Muscle layer of colon (tissue), 2 donors: ENCODE data around the gene NRP1.
A peak's percentile ranks its signal among the peaks of the same experiment; 100 is the strongest.

Experiments used
- H3K27ac ChIP-seq: one replicate; pipeline ENCODE4 v1.7.0; 2013; ENCODE audit warnings: low read depth, mild to moderate bottlenecking, low read length, moderate library complexity
- H3K27me3 ChIP-seq, 2 donors: one replicate each; pipeline ENCODE4 v1.7.0; 2013; ENCODE audit warnings: low read length in 2 of 2, mild to moderate bottlenecking in 2 of 2; ENCODE audit not compliant: insufficient read depth in 2 of 2, control insufficient read depth in 1 of 2
- H3K36me3 ChIP-seq: one replicate; pipeline ENCODE4 v1.7.0; 2013; ENCODE audit warnings: mild to moderate bottlenecking, low read length; ENCODE audit not compliant: insufficient read depth
- H3K4me1 ChIP-seq: one replicate; pipeline ENCODE4 v1.7.0; 2013; ENCODE audit warnings: mild to moderate bottlenecking, low read length; ENCODE audit not compliant: insufficient read depth
- H3K4me3 ChIP-seq, 2 donors: one replicate each; pipeline ENCODE4 v1.7.0; 2013; ENCODE audit warnings: low read length in 2 of 2, low read depth in 1 of 2, mild to moderate bottlenecking in 1 of 2, moderate library complexity in 1 of 2
- H3K9ac ChIP-seq: one replicate; pipeline ENCODE4 v1.7.0; 2013; ENCODE audit warnings: low read length
- H3K9me3 ChIP-seq: one replicate; pipeline ENCODE4 v1.7.0; 2013; ENCODE audit warnings: mild to moderate bottlenecking, low read length
- donor health status: abdominal sarcoma.
- donor health status: Adenocarcinoma of cecum.

NRP1 gene

DNA sequence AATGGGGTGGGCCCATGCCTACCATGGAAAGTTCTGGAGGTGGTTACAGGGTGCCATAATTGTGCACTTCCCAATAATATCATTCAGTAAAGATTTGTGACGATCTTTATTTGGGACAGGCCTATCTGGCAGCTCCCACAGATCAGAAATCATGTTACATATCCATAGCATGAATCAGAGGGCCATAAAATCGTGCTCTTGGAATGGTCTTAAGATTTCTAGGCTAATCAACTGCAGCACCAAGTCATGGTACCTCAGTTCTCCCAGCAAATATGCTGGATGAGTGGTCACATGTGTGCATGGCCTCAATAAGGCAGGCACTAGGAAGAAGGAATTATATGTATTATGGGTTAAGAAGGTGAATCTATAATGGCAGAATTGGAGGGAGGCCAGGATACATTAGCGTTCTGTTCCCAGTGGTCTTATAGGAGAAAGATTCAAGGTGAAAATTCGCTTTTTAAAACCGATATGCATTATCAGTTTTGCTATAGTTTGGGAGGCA lies 134.7 kb downstream of the NRP1 start:
- Histone ChIP-seq H3K36me3 (peaks cover 14% of the 10 kb centered on the region), H3K27ac (no peak overlapping the region), H3K4me3 (no peak overlapping the region)

DNA sequence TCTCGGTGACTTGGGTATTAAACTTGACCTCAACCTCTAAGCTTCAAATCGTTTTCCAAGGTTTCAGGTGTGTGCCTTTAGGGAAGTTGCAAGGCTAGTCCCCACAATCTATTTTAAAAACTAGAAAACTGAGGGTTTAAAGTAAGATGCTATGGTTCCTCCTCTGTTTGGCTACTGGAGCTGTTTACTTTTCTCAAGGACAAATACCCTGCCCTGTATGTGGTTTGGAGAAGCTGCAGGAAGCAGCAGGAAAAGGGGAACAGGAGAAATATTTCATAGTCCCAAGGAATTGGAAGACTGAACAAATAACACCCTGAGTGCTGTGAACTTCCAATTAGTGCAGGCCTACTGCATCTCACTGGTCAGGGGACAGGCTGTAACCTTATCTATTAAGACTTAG lies 135.9 kb downstream of the NRP1 start:
- Histone ChIP-seq H3K9me3 (no peaks in the 10 kb centered on the region), H3K27ac (no peak overlapping the region), H3K9ac (no peak overlapping the region), H3K27me3 (no peaks in the 10 kb centered on the region), H3K36me3 (peaks cover 14% of the 10 kb centered on the region), H3K4me1 (peaks cover 16% of the 10 kb centered on the region), H3K4me3 (no peak overlapping the region)

More for the DNA sequence above, 134.7 kb downstream of the NRP1 start:
- Histone ChIP-seq H3K4me1 (peaks cover 12% of the 10 kb centered on the region), H3K9ac (no peak overlapping the region), H3K27me3 (no peaks in the 10 kb centered on the region), H3K9me3 (no peaks in the 10 kb centered on the region)

GRCh38 chr10:33196710-33197491 lies 137.6 kb downstream of the NRP1 start:
- Histone ChIP-seq H3K9ac (no peak overlapping the region), H3K4me1 (peaks cover 23% of the 10 kb centered on the region), H3K9me3 (no peaks in the 10 kb centered on the region), H3K4me3 (peak overlapping the region in 1 of 2 donors; percentile 36), H3K27ac (no peak overlapping the region), H3K36me3 (peaks cover 11% of the 10 kb centered on the region), H3K27me3 (no peaks in the 10 kb centered on the region)

GRCh38 chr10:33196377-33196706 lies 138.1 kb downstream of the NRP1 start:
- H3K27ac ChIP-seq, result no peak overlapping the region
- no peaks in the 10 kb centered on the region for H3K27me3 ChIP-seq
- H3K36me3 ChIP-seq, result peaks cover 11% of the 10 kb centered on the region
- H3K4me1 ChIP-seq, result peaks cover 23% of the 10 kb centered on the region
- no peak overlapping the region for H3K4me3 ChIP-seq
- H3K9me3 ChIP-seq, result no peaks in the 10 kb centered on the region
- H3K9ac ChIP-seq, result no peak overlapping the region

DNA sequence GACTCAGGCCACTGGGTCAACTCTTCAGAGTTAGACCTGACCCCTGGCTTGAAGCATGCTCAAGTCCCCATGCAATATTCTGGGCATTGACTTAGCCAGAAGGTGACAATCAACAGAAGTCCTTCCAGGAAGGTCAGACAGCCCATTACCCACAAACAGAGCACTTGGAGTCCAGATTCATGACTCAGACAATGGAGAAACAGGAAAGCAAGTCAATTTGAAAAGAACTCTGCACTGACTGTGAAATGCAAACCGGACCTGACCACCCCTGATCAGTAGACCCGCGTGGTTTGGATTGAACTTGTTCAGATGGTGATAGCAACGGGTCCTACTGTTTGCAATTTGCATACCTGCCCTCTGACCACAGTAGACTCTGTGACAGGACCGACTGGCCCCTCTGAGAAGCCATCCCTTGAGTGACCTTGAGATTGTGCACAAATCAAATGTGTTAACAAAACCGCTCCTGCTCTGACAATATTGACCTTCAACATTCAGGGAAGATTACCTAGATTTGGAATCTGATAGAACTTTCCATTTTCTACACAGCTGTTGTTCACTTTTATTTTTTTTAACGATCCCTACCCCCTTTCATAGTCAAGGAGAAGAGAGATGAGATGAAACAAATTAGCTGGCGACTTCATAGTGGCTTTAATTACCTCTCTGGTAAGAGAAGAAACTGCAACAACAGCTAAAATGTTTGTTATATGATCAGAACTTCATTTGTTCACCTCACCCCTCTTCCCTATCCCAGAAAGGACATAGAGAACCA lies 138.7 kb downstream of the NRP1 start:
- no peak overlapping the region for H3K4me3 ChIP-seq
- no peaks in the 10 kb centered on the region for H3K9me3 ChIP-seq
- H3K27ac ChIP-seq, result no peak overlapping the region
- peaks cover 23% of the 10 kb centered on the region for H3K4me1 ChIP-seq
- H3K9ac ChIP-seq, result no peak overlapping the region
- H3K27me3 ChIP-seq, result no peaks in the 10 kb centered on the region
- H3K36me3 ChIP-seq, result peaks cover 11% of the 10 kb centered on the region

- H3K9ac ChIP-seq, result no peak overlapping the region
- H3K4me3 ChIP-seq, result no peak overlapping the region
- H3K9me3 ChIP-seq, result no peaks in the 10 kb centered on the region
- H3K36me3 ChIP-seq, result peaks cover 5% of the 10 kb centered on the region
- H3K27ac ChIP-seq, result no peak overlapping the region
- no peaks in the 10 kb centered on the region for H3K27me3 ChIP-seq
- peaks cover 23% of the 10 kb centered on the region for H3K4me1 ChIP-seq
Observed at GRCh38 chr10:33193701-33194521, 140.6 kb downstream of the NRP1 start.

- Histone ChIP-seq H3K27ac (no peak overlapping the region), H3K4me1 (peaks cover 23% of the 10 kb centered on the region), H3K9me3 (no peaks in the 10 kb centered on the region), H3K9ac (no peak overlapping the region), H3K36me3 (peaks cover 5% of the 10 kb centered on the region), H3K27me3 (no peaks in the 10 kb centered on the region), H3K4me3 (no peak overlapping the region)
Observed at GRCh38 chr10:33193057-33193700, 141.3 kb downstream of the NRP1 start.

DNA sequence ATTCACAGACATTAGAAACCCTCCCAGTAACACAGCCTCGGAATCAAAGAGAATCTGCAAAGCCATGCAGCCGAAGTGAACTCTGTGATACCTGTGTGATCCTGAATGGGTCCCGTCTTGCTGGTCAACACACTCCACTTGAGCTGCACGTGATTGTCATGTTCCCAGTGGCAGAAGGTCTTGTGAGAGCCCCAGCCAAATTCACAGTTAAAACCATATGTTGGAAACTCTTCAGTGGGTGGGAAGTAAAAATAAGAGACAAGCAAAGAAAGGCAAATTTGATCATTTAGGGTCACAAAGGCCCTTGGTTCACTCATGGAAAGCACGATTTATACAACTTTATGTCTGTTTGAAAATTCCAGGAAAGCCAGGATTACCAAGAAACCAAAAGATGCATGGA lies 142.3 kb downstream of the NRP1 start:
- no peak overlapping the region for H3K4me3 ChIP-seq

GRCh38 chr10:33190406-33190805 lies 144.1 kb downstream of the NRP1 start:
- H3K4me3 ChIP-seq, result no peak overlapping the region
- no peak overlapping the region for H3K27ac ChIP-seq
- H3K36me3 ChIP-seq, result peaks cover 12% of the 10 kb centered on the region
- peaks cover 11% of the 10 kb centered on the region for H3K4me1 ChIP-seq
- H3K27me3 ChIP-seq, result no peaks in the 10 kb centered on the region
- H3K9me3 ChIP-seq, result no peaks in the 10 kb centered on the region
- no peak overlapping the region for H3K9ac ChIP-seq

More for the DNA sequence above, 142.3 kb downstream of the NRP1 start:
- Histone ChIP-seq H3K27me3 (no peaks in the 10 kb centered on the region), H3K4me1 (peaks cover 20% of the 10 kb centered on the region), H3K9me3 (no peaks in the 10 kb centered on the region), H3K9ac (no peak overlapping the region), H3K36me3 (peaks cover 5% of the 10 kb centered on the region), H3K27ac (no peak overlapping the region)

GRCh38 chr10:33189808-33190207 lies 144.7 kb downstream of the NRP1 start:
- Histone ChIP-seq H3K27me3 (no peaks in the 10 kb centered on the region), H3K9ac (no peak overlapping the region), H3K4me3 (no peak overlapping the region), H3K36me3 (peaks cover 17% of the 10 kb centered on the region), H3K9me3 (no peaks in the 10 kb centered on the region), H3K4me1 (peaks cover 11% of the 10 kb centered on the region), H3K27ac (no peak overlapping the region)

GRCh38 chr10:33189363-33189762 lies 145.1 kb downstream of the NRP1 start:
- no peak overlapping the region for H3K4me3 ChIP-seq
- H3K27me3 ChIP-seq, result no peaks in the 10 kb centered on the region
- H3K9me3 ChIP-seq, result no peaks in the 10 kb centered on the region
- H3K27ac ChIP-seq, result no peak overlapping the region
- H3K4me1 ChIP-seq, result peaks cover 11% of the 10 kb centered on the region
- H3K9ac ChIP-seq, result no peak overlapping the region
- peaks cover 17% of the 10 kb centered on the region for H3K36me3 ChIP-seq
